B cell (primary cell): ENCODE results near the gene CLDN24. TPM values are rescaled to one million over a fixed set of nuclear protein-coding genes. Genes with fewer than 3 reads are reported as not detected.

Source experiments
- ATAC-seq: fragments of 200-7000 bp; cut with Tn5 transposase; one replicate; pipeline ENCODE4 v1.10.0; 2021; ENCODE audit warnings: low read depth, mild to moderate bottlenecking, moderate number of reproducible peaks, moderate library complexity
- CTCF ChIA-PET: fragments of 350-600 bp; sonication (Branson Sonifier 250); formaldehyde crosslinking; loops from one replicate; lab custom pipeline; 2021; ENCODE audit warnings: antibody characterized with exemption, inconsistent platforms; lab: Charles Lee
- POLR2A ChIA-PET: fragments of 350-600 bp; sonication (Branson Sonifier 250); formaldehyde crosslinking; loops from one replicate; lab custom pipeline; 2021; ENCODE audit warnings: antibody characterized with exemption; lab: Charles Lee
- DNase-seq: peaks from one replicate; pipeline ENCODE4 v3.0.0; 2013
- H2AFZ ChIP-seq: 2 replicates; pipeline ENCODE4 v1.6.1; 2012; ENCODE audit warnings: mild to moderate bottlenecking, low read depth, low read length; ENCODE audit not compliant: insufficient read depth, poor library complexity, severe bottlenecking
- H3K27ac ChIP-seq, 2 donors: 1 replicate in 1 of 2; 2 replicates in 1 of 2; pipeline ENCODE4 v1.5.1; 2012 to 2013; ENCODE audit warnings: low read length in 2 of 2, mild to moderate bottlenecking in 2 of 2, moderate library complexity in 1 of 2
- H3K27me3 ChIP-seq, 4 experiments: fragments of 200-600 bp in 1 of 4; sonication (generic) in 1 of 4; replicated peaks in 1 of 4; 1 replicate in 2 of 4; 2 replicates in 2 of 4; pipeline versions ENCODE4 v1.6.1 to v1.7.0; 2013 to 2016; ENCODE audit warnings: low read length in 3 of 4, mild to moderate bottlenecking in 2 of 4, mixed read lengths in 1 of 4, moderate library complexity in 1 of 4; ENCODE audit not compliant: insufficient read depth in 4 of 4, control insufficient read depth in 3 of 4; ENCODE audit errors: control extremely low read depth in 1 of 4
- H3K36me3 ChIP-seq, 2 experiments: replicated peaks in 1 of 2; 1 replicate in 1 of 2; 2 replicates in 1 of 2; pipeline versions ENCODE4 v1.6.1 to v1.7.1; 2013; ENCODE audit warnings: low read length in 1 of 2; ENCODE audit not compliant: insufficient read depth in 2 of 2, control insufficient read depth in 1 of 2; ENCODE audit errors: control extremely low read depth in 1 of 2, extremely low read depth in 1 of 2
- H3K4me1 ChIP-seq, 2 donors: fragments of 200-600 bp in 1 of 2; sonication (generic) in 1 of 2; 1 replicate in 1 of 2; 2 replicates in 1 of 2; pipeline versions ENCODE4 v1.5.1 to v1.6.1; 2013 to 2017; ENCODE audit warnings: low read length in 2 of 2; ENCODE audit not compliant: control insufficient read depth in 2 of 2, insufficient read depth in 2 of 2
- H3K4me2 ChIP-seq: replicated peaks from 2 replicates; pipeline ENCODE3; 2012; ENCODE audit warnings: mild to moderate bottlenecking, low read depth, low read length; ENCODE audit not compliant: poor library complexity, severe bottlenecking
- H3K4me3 ChIP-seq, 5 experiments: fragments of 200-600 bp in 1 of 5; sonication (generic) in 1 of 5; 1 replicate in 3 of 5; 2 replicates in 2 of 5; pipeline versions ENCODE4 v1.5.1 to v1.7.0; 2011 to 2016; ENCODE audit warnings: low read length in 4 of 5, mild to moderate bottlenecking in 4 of 5, low read depth in 2 of 5, control low read depth in 1 of 5, moderate library complexity in 1 of 5; ENCODE audit not compliant: insufficient read depth in 1 of 5; ENCODE audit errors: control extremely low read depth in 1 of 5, extremely low read depth in 1 of 5
- H3K79me2 ChIP-seq: fragments of 200-600 bp; sonication (generic); one replicate; pipeline ENCODE4 v1.6.0; 2016; ENCODE audit warnings: low read length; ENCODE audit not compliant: control insufficient read depth, insufficient read depth
- H3K9ac ChIP-seq: fragments of 200-600 bp; sonication (generic); 2 replicates; pipeline ENCODE4 v1.6.1; 2017; ENCODE audit warnings: mild to moderate bottlenecking, low read length, moderate library complexity
- H3K9me3 ChIP-seq, 3 donors: one replicate each; pipeline versions ENCODE4 v1.6.1 to v1.7.1; 2013; ENCODE audit warnings: low read length in 2 of 3; ENCODE audit not compliant: control insufficient read depth in 2 of 3, insufficient read depth in 1 of 3; ENCODE audit errors: control extremely low read depth in 1 of 3
- H4K20me1 ChIP-seq: 2 replicates; pipeline ENCODE4 v1.6.0; 2012; ENCODE audit warnings: mild to moderate bottlenecking, low read length; ENCODE audit not compliant: insufficient read depth, control insufficient read depth, poor library complexity, severe bottlenecking
- H3K27ac Mint-ChIP-seq: one replicate; pipeline ENCODE4 v1.8.0; 2021; ENCODE audit warnings: mixed read lengths
- H3K27me3 Mint-ChIP-seq: one replicate; pipeline ENCODE4 v1.8.0; 2021; ENCODE audit warnings: mixed read lengths
- H3K4me1 Mint-ChIP-seq: one replicate; pipeline ENCODE4 v1.8.0; 2021; ENCODE audit warnings: mixed read lengths
- H3K4me3 Mint-ChIP-seq: one replicate; pipeline ENCODE4 v1.8.0; 2021; ENCODE audit warnings: mixed read lengths
- H3K9me3 Mint-ChIP-seq: one replicate; pipeline ENCODE4 v1.8.0; 2022; ENCODE audit warnings: mixed read lengths; ENCODE audit not compliant: insufficient read depth
- CTCF ChIP-seq: fragments of 200-600 bp; IDR thresholded peaks from one replicate; pipeline ENCODE4 v1.8.0; 2022; ENCODE audit warnings: antibody characterized with exemption, mild to moderate bottlenecking
- EZH2 ChIP-seq: IDR thresholded peaks from 2 replicates; pipeline ENCODE4 v1.6.1; 2012; ENCODE audit warnings: borderline replicate concordance, low read depth, mild to moderate bottlenecking, moderate library complexity, low read length; ENCODE audit not compliant: insufficient read depth, poor library complexity, severe bottlenecking
- WGBS: methylation state at CpG from one replicate; pipeline ENCODE4 v1.1.5; 2013; ENCODE audit warnings: missing lambda C conversion rate; ENCODE audit not compliant: insufficient coverage; 5-methylcytosine and 5-hydroxymethylcytosine counted together
- intact Hi-C: fragments of 100-400 bp; cut with micrococcal nuclease; formaldehyde crosslinking; loops from one replicate; pipeline ENCODE4 v1.10.0; 2022
- polyA plus RNA-seq: library from polyadenylated mRNA; depleted of rRNA; stranded (reverse); fragments of >200 nt; gene quantifications from 2 replicates; pipeline ENCODE4 v1.2.3, GENCODE V29; 2012
- total RNA-seq, 2 donors: library from RNA; stranded (reverse); fragments of 120-200 nt in 1 of 2; gene quantifications; 1 replicate in 1 of 2; 2 replicates in 1 of 2; pipeline versions ENCODE4 v1.2.3 to v1.2.4, GENCODE V29; 2013 to 2022

Gene CLDN24
- total and polyA plus RNA-seq, 2 donors (not counting 1 experiment from before 2014, with no cell fraction given) = not detected

- TF ChIP-seq CTCF = no peak
- no peak for TF ChIP-seq EZH2
- Histone ChIP-seq H3K4me3 (no peak overlapping the region), H3K36me3 (no peaks in the 10 kb centered on the region), H2AFZ (no peak overlapping the region), H3K79me2 (no peaks in the 10 kb centered on the region), H3K27ac (no peak overlapping the region), H3K4me2 (no peak overlapping the region), H3K27me3 (no peaks in the 10 kb centered on the region), H3K9ac (no peak overlapping the region), H3K4me1 (no peaks in the 10 kb centered on the region), H4K20me1 (no peaks in the 10 kb centered on the region), H3K9me3 (no peaks in the 10 kb centered on the region)
- H3K4me3 Mint-ChIP-seq = no peak overlapping the region
- POLR2A ChIA-PET = no interaction called here
- no peaks in the 10 kb centered on the region for H3K4me1 Mint-ChIP-seq
- 85% methylated on average over 5 of the region's 6 CpGs for WGBS
- H3K9me3 Mint-ChIP-seq = no peaks in the 10 kb centered on the region
- DNase-seq (no peak), ATAC-seq (no peak)
- peaks cover 11% of the 10 kb centered on the region for H3K27me3 Mint-ChIP-seq
- intact Hi-C loops = no loop called here
- H3K27ac Mint-ChIP-seq = no peak overlapping the region
- CTCF ChIA-PET = no interaction called here
Observed at GRCh38 chr4:183323295-183323694, 1.1 kb upstream of the CLDN24 start.

GRCh38 chr4:183321516-183321915, 710 bp downstream of the CLDN24 start:
- H3K4me1 ChIP-seq = no peaks in the 10 kb centered on the region
- no peak overlapping the region for H3K4me3 ChIP-seq
- ATAC-seq (no peak), DNase-seq (no peak)
- no peaks in the 10 kb centered on the region for H3K36me3 ChIP-seq
- H4K20me1 ChIP-seq = no peaks in the 10 kb centered on the region
- intact Hi-C loops = no loop called here
- Mint-ChIP-seq H3K4me3 (no peak overlapping the region), H3K9me3 (no peaks in the 10 kb centered on the region), H3K4me1 (no peaks in the 10 kb centered on the region), H3K27ac (no peak overlapping the region), H3K27me3 (peaks cover 11% of the 10 kb centered on the region)
- no peak overlapping the region for H3K27ac ChIP-seq
- no peak overlapping the region for H3K4me2 ChIP-seq
- H2AFZ ChIP-seq = no peak overlapping the region
- no peaks in the 10 kb centered on the region for H3K9me3 ChIP-seq
- TF ChIP-seq EZH2 (no peak), CTCF (no peak)
- no peaks in the 10 kb centered on the region for H3K27me3 ChIP-seq
- no peak overlapping the region for H3K9ac ChIP-seq
- WGBS = 93% methylated on average over 4 of the region's 5 CpGs
- ChIA-PET CTCF (no interaction called here), POLR2A (no interaction called here)
- H3K79me2 ChIP-seq = no peaks in the 10 kb centered on the region
